ENCODE results near the gene CTNNAL1. TPM values are rescaled to one million over a fixed set of nuclear protein-coding genes. Genes with fewer than 3 reads are reported as not detected.

The CTNNAL1 gene
- total RNA-seq, 1 donor from 2014 or later, result 61.9 TPM

- TF ChIP-seq CTCF (conservative IDR thresholded peaks at IDR 0.05), result no peak
These were observed 73.3 kb downstream of the CTNNAL1 start for GRCh38 chr9:108939975-108940374.

GRCh38 chr9:108937561-108938305, 75.6 kb downstream of the CTNNAL1 start:
- no peak for DNase-seq (ENCODE audit: low read depth, low spot score)
- no peaks in the 10 kb centered on the region for H3K27me3 Mint-ChIP-seq (ENCODE audit: low read depth)
- peaks cover 18% of the 10 kb centered on the region for H3K4me1 Mint-ChIP-seq
- no peaks in the 10 kb centered on the region for H3K36me3 Mint-ChIP-seq (ENCODE audit: low read depth)
- H3K9me3 Mint-ChIP-seq, result no peaks in the 10 kb centered on the region
- H3K4me3 Mint-ChIP-seq, result peak overlapping the region; percentile 1
- no peak overlapping the region for H3K27ac Mint-ChIP-seq (ENCODE audit: unreplicated experiment)
- TF ChIP-seq CTCF (conservative IDR thresholded peaks at IDR 0.05), result no peak

More at GRCh38 chr9:108939975-108940374, 73.3 kb downstream of the CTNNAL1 start:
- Mint-ChIP-seq H3K27me3 (ENCODE audit: low read depth) (no peaks in the 10 kb centered on the region), H3K4me3 (no peak overlapping the region), H3K27ac (ENCODE audit: unreplicated experiment) (no peak overlapping the region), H3K36me3 (ENCODE audit: low read depth) (no peaks in the 10 kb centered on the region), H3K4me1 (peaks cover 5% of the 10 kb centered on the region), H3K9me3 (no peaks in the 10 kb centered on the region)
- DNase-seq (ENCODE audit: low read depth, low spot score), result no peak

- H3K36me3 Mint-ChIP-seq (ENCODE audit: low read depth), result no peaks in the 10 kb centered on the region
- H3K27ac Mint-ChIP-seq (ENCODE audit: unreplicated experiment), result peak within 1 kb of the TSS; percentile 98
- peak within 1 kb of the TSS; percentile 100 for H3K4me3 Mint-ChIP-seq
- no peak for TF ChIP-seq CTCF (conservative IDR thresholded peaks at IDR 0.05)
- H3K9me3 Mint-ChIP-seq, result no peaks in the 10 kb centered on the region
- peak; percentile 62 for DNase-seq (ENCODE audit: low read depth, low spot score)
- H3K4me1 Mint-ChIP-seq, result peaks cover 30% of the 10 kb centered on the region
- no peaks in the 10 kb centered on the region for H3K27me3 Mint-ChIP-seq (ENCODE audit: low read depth)
These were observed 78.9 kb downstream of the CTNNAL1 start, which contains the start of gene ABITRAM for GRCh38 chr9:108934323-108934893. Gene ABITRAM, plus strand, starts transcription at chr9:108934400. Its CDS starts 87 bp downstream, at chr9:108934487.

GRCh38 chr9:108933718-108934322, 79.5 kb downstream of the CTNNAL1 start, which contains the start of gene ELP1:
Gene ELP1, minus strand, starts transcription at chr9:108934124. Its CDS starts 2,978 bp downstream, at chr9:108931146.
- peak; percentile 91 for DNase-seq (ENCODE audit: low read depth, low spot score)
- TF ChIP-seq CTCF (conservative IDR thresholded peaks at IDR 0.05), result no peak
- no peaks in the 10 kb centered on the region for H3K36me3 Mint-ChIP-seq (ENCODE audit: low read depth)
- no peaks in the 10 kb centered on the region for H3K27me3 Mint-ChIP-seq (ENCODE audit: low read depth)
- peak within 1 kb of the TSS; percentile 100 for H3K4me3 Mint-ChIP-seq
- H3K4me1 Mint-ChIP-seq, result peaks cover 30% of the 10 kb centered on the region
- no peaks in the 10 kb centered on the region for H3K9me3 Mint-ChIP-seq
- peak within 1 kb of the TSS; percentile 98 for H3K27ac Mint-ChIP-seq (ENCODE audit: unreplicated experiment)

GRCh38 chr9:108933231-108933717, 80.0 kb downstream of the CTNNAL1 start:
- Mint-ChIP-seq H3K4me3 (peak overlapping the region; percentile 100), H3K9me3 (no peaks in the 10 kb centered on the region), H3K27me3 (ENCODE audit: low read depth) (no peaks in the 10 kb centered on the region), H3K27ac (ENCODE audit: unreplicated experiment) (peak overlapping the region; percentile 97), H3K36me3 (ENCODE audit: low read depth) (peaks cover 1% of the 10 kb centered on the region), H3K4me1 (peaks cover 30% of the 10 kb centered on the region)
- TF ChIP-seq CTCF (conservative IDR thresholded peaks at IDR 0.05), result no peak
- no peak for DNase-seq (ENCODE audit: low read depth, low spot score)

Data from neural crest cell (in vitro differentiated cells).